HG02884 (cell line): ENCODE measurements around the gene GRK5.
"Not testable (repeated sequence)": the region's sequence is repeated elsewhere in the genome, so short reads cannot be mapped to it uniquely, and the experiment has no call there.

Experiments used
- ATAC-seq: cut with Tn5 transposase; IDR thresholded peaks from one replicate; pipeline ENCODE4 v1.9.1; 2021; ENCODE audit warnings: mild to moderate bottlenecking, moderate library complexity; ENCODE audit not compliant: unreplicated experiment

Gene GRK5

DNA sequence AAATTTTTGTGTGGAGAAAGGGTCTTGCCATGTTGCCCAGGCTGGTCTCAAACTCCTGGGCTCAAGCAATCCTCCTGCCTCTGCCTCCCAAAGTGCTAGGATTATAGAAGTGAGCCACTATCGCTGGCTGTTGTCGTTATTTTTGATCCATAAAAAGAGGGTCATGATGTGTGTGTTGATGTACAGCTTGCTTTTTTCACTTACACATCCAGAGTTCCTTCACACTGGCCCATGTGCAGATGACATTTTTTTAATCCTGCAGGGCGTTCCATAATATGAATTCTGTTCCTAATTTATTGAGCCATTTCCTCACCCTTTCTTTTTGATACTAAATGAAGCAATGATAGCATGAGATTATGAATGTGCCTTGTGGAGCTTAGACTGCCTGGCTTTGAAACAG, 40.8 kb downstream of the GRK5 start:
- ATAC-seq, result no peak

GRCh38 chr10:119248681-119249080, 41.3 kb downstream of the GRK5 start:
- ATAC-seq, result no peak

DNA sequence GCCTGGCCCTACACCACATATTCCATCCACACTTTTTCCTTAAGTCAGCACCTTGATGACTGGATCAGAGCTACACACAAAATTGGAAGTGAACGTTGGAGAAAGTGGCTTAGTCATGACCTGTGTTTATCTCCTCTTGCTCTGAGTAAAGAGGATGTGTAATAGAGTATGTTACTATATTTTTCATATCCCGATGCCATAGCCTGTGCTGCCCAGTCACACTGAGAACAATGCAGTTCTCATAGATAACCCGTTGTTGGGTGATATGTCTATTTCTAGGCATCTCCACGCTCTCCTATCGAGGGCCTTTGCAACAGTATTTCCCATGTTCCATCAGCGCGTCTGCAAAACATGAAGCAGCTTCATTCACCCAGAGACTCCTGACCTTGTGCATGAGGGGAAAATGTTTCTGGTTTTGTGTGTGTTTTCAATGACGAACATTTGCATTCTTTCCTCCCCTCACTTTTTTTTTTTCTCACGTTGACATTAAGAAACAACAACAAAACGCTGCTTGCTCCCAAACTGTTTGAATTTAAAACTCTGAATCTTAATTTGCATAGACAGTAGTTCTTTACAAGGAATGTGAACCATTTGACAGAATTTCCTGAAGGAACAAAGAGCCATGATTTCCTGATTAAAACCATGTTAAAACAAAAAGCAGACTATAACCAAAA, 43.4 kb downstream of the GRK5 start:
- ATAC-seq, result no peak

DNA sequence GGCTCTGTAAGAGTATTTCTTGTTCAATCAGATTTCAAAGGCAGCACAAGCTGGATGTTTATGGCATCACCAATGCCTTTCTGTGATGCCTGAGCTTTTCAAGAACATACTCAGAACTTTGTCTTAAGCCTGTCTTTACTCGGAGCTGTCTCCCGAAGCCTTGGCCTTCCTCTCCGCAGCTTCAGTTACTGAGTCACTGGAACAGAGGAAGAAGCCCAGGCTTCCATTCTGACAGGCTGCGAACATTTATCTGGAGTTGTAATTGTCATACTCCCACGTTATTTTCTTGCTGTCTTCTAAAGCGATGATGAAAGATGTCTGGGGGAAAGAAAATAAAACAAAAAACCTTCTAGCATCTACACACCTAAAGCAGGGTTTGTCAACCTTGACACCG, 43.9 kb downstream of the GRK5 start:
- no peak for ATAC-seq

DNA sequence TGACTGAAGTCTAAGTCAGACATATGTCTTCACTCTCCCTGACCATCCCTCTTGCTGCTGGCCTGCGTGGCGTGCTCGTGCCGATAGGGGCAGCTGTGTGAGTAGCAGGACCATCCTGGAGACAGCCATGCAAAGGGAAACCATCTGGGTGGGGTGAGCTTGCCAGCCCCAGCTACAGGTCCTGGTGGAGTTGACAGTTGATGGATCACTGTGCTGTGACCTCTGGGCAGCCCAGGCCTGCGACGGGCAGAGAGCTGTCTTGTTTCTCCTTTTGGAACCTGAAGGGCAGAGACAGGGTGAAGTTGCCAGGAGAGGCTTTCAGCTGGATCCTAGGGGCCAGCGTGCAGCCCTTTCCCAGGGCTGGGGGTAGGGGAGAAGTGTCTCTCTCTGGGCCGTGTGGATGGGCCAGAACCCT, 44.7 kb downstream of the GRK5 start:
- no peak for ATAC-seq

DNA sequence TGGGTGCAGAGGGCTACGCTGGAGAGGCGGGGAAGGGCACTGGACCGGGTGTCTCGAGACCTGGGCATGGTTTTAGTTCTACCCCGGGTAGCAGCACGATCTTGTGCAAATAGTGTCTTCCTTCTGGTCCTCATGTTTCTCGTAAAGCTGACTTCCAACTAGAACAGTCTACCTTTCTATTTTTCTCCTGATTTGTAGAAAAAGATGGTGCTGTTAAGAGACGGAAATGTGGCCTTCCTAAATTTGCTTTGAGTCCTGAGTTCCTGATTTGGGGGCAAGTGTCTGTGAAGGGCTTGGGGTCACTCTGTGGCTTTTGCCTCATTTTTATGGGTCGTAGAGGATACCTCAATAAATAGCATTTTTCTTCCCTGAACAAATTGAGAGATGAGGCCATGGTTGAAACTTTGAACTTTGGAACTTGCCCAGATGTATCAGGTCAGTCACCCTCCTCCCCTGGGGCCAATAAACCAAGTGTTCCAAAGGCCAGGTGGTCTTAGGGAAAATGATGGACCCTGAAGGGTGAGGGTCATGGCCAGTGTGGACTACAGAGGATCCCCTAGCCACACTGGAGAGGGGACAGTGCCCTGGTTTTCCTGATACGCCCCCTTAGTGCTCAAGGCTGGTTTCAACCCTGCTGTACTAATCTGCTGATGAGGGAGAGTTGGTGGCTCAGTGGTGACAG, 45.2 kb downstream of the GRK5 start:
- no peak for ATAC-seq

- ATAC-seq, result no peak
Measured at GRCh38 chr10:119253433-119254174, 46.2 kb downstream of the GRK5 start.

DNA sequence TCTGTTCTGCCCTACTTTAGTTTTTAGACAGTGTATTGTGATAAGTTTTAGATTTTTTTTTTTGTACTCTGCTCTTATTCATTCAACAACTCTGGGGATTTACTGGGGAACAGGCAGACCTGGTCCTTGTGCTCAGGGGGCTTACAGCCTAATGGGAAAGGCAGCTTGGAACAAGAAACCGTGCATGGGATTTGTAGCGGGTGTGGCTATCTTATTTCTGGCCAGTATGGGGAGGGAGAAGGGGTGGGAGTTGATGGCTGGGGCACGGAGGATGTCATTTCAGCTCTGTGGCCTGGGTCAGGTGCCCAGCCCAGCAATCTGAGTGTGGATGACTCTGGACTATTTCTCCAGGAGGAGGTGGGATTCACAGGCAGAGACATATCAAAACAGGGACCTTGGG, 47.0 kb downstream of the GRK5 start:
- no peak for ATAC-seq

DNA sequence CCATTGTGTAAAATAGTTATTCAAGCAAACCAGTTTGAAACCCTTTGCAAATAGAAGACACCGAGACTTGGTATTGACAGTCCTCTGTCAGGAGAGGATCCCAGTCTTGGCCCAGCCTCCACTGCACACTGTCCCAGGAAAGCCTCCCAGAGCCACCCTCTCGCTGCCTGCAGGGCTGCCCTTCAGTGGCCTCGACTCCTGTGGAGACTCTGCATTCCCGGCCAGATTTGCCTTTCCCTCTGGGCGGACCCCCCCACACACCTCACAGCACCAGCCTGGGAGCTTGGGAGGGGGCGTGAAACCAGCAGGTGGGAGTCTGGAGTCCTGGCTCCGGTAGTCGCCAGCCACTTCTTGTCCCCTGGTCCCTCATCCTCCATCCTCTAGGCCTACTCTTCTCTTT, 48.7 kb downstream of the GRK5 start:
- ATAC-seq, result no peak

DNA sequence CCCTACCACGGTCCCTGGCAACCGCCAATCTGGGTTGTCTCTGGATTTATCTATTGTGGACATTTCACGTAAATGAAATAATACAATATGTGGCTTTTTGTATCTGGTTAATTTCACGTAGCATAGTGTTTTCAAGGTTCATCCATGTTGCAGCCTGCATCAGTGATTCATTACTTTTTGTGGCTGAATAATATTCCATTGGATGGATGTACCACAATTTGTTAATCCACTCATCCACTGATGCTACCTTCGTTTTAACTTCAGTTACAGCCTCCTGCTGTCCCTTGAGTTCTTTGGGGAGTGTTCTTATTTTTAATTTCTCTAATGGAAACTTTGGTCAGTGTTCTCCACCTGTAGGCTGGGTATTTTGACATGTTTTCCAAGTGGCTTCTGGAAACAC, 49.5 kb downstream of the GRK5 start:
- no peak for ATAC-seq

DNA sequence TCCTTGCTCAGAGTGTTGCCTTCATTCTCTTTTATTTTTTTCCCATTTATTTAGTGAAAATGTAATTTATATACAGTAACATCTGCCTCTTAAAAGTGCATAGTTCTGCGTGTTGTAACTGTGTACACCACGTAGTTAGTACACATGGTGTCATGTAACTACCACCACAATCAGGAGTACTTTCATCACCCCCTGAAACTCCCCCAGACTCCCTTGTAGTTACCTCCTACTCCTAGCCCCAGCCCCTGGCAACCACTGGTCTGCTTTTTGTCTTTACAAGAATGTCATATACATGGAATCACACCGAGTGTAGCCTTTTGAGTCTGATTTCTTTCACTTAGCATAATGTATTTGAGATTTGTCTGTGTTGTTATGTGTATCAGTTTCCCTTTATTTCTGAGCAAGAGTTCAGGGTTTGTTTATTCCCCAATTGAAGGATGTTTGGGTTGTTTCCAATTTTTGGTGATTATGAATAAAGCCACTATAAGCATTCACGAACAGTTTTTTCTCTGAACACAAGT, 50.6 kb downstream of the GRK5 start:
- no peak for ATAC-seq

GRCh38 chr10:119259345-119259744, 52.0 kb downstream of the GRK5 start:
- ATAC-seq, result no peak

DNA sequence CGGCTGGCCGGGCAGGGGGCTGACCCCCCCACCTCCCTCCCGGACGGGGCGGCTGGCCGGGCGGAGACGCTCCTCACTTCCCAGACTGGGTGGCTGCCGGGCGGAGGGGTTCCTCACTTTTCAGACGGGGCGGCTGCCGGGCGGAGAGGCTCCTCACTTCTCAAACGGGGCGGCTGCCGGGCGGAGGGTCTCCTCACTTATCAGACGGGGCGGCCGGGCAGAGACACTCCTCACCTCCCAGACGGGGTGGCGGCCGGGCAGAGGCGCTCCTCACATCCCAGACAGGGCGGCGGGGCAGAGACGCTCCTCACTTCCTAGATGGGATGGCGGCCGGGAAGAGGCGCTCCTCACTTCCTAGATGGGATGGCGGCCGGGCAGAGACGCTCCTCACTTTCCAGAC, 53.6 kb downstream of the GRK5 start:
- not testable (repeated sequence) for ATAC-seq

- ATAC-seq, result no peak
Measured at GRCh38 chr10:119263951-119264617, 56.7 kb downstream of the GRK5 start.

- no peak for ATAC-seq
Measured at GRCh38 chr10:119265691-119266090, 58.3 kb downstream of the GRK5 start.

DNA sequence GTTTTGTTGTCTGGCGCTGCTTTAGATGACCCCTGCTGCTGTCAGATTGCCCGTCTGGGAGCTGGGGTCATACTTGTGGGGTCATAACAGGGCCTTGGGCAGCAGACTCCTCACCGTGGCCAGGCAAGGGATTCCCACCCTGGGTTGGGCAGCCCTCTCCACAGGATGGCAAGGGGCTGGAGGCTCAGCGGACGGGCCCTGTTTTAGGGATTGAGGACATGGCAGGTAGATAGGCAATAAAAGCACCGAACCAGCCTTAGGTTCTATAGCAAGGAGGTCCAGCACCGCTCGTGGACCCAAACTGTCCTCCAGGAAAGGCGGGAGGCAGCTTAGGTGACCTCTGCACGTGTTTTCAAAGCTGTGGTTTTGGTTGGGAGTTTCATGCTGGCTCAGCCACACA, 60.0 kb downstream of the GRK5 start:
- ATAC-seq, result no peak

DNA sequence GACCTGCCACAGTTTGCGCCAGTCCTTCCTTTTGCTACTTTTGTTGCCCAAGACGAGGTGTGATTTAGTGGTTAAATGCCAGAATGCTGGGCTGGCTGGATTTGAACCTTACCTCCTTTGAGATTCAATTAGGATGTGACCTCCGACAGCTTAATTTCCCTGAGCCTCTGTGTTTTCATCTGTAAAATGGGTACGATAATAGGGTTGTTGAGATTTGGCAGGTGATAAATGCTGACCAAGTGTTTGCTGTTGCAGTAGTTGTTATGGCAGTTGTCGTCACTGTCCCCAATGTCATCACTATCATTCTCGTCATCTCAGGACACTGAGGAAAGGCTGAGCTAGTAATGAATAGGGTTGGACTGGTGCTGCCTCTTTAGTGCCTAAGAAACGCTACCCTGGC, 61.1 kb downstream of the GRK5 start:
- no peak for ATAC-seq

GRCh38 chr10:119268871-119269506, 61.6 kb downstream of the GRK5 start:
- peak; percentile 76 for ATAC-seq

- no peak for ATAC-seq
Measured at GRCh38 chr10:119269737-119270136, 62.4 kb downstream of the GRK5 start.

GRCh38 chr10:119270762-119271366, 63.5 kb downstream of the GRK5 start:
- ATAC-seq, result peak; percentile 54
